Transverse colon (tissue), 4 donors: ENCODE measurements around the gene PSME1. TPM values are rescaled to one million over a fixed set of nuclear protein-coding genes. Genes with fewer than 3 reads are reported as not detected.

ENCODE experiments used
- DNase-seq: peaks from one replicate; pipeline ENCODE4 v3.0.0-alpha.2; 2019
- H3K27ac ChIP-seq, 4 donors: fragments of 200-600 bp; sonication (generic); 2 replicates each; pipeline ENCODE4 v1.5.1; 2016 to 2018; ENCODE audit warnings: inconsistent platforms in 4 of 4
- H3K27me3 ChIP-seq: fragments of 200-600 bp; sonication (generic); 2 replicates; pipeline ENCODE4 v1.5.1; 2017; ENCODE audit warnings: inconsistent platforms
- H3K36me3 ChIP-seq, 4 donors: fragments of 200-600 bp; sonication (generic); 2 replicates each; pipeline ENCODE4 v1.5.1; 2017 to 2019; ENCODE audit warnings: inconsistent platforms in 4 of 4
- H3K4me1 ChIP-seq, 4 donors: fragments of 200-600 bp; sonication (generic); 2 replicates each; pipeline ENCODE4 v1.5.1; 2017 to 2020; ENCODE audit warnings: inconsistent platforms in 4 of 4
- H3K4me3 ChIP-seq, 4 donors: fragments of 200-600 bp; sonication (generic); 1 replicate in 1 of 4; 2 replicates in 3 of 4; pipeline versions ENCODE4 v1.5.1 to v1.6.1; 2017 to 2019; ENCODE audit warnings: inconsistent platforms in 4 of 4
- H3K9me3 ChIP-seq, 2 donors: fragments of 200-600 bp; sonication (generic); 2 replicates each; pipeline ENCODE4 v1.5.1; 2017 to 2019; ENCODE audit warnings: inconsistent platforms in 2 of 2
- CTCF ChIP-seq, 5 experiments: fragments of 200-600 bp in 3 of 5; fragments of 450-650 bp in 2 of 5; sonication (generic) in 3 of 5; IDR thresholded peaks; 1 replicate in 2 of 5; 2 replicates in 3 of 5; pipeline ENCODE4 v1.5.1; 2016 to 2017; ENCODE audit warnings: antibody characterized with exemption in 5 of 5, inconsistent platforms in 3 of 5, mild to moderate bottlenecking in 2 of 5, moderate library complexity in 1 of 5
- EP300 ChIP-seq: sonication (generic); formaldehyde crosslinking; IDR thresholded peaks from one replicate; pipeline ENCODE4 v1.6.1; 2017; ENCODE audit warnings: antibody characterized with exemption, low read depth
- POLR2A ChIP-seq: fragments of 450-650 bp; IDR thresholded peaks from one replicate; pipeline ENCODE4 v1.6.1; 2016; ENCODE audit warnings: antibody characterized with exemption, mild to moderate bottlenecking, moderate library complexity
- POLR2AphosphoS5 ChIP-seq, 3 donors: sonication (generic); formaldehyde crosslinking; IDR thresholded peaks; one replicate each; pipeline ENCODE4 v1.6.1; 2016; ENCODE audit warnings: antibody characterized with exemption in 3 of 3
- WGBS, 2 donors: methylation state at CpG; one replicate each; pipeline ENCODE4 v1.1.5; 2018; ENCODE audit warnings: low coverage in 1 of 2; 5-methylcytosine and 5-hydroxymethylcytosine counted together
- in situ Hi-C, 4 donors: fragments of 200-750 bp; cut with MboI; loops; one replicate each; pipeline versions ENCODE4 v1.15.0 to v1.15.1; 2017; ENCODE audit warnings: low sequenced_read_pairs in 3 of 4, low pct_ligation_motif_present in 1 of 4, low pct_unique_long_range_greater_than_20kb in 1 of 4
- intact Hi-C: fragments of 100-400 bp; cut with DNase I; formaldehyde crosslinking; loops from one replicate; pipeline ENCODE4 v1.15.1; 2023; ENCODE audit warnings: low total_unique reads
- total RNA-seq, 4 donors: library from RNA; depleted of rRNA; stranded (reverse); fragments of >200 nt; gene quantifications; one replicate each; pipeline ENCODE4 v1.1.0, GENCODE V29; 2016

PSME1 gene
- total RNA-seq, 4 donors from 2014 or later, result 38.8 to 198 (median 132) TPM

GRCh38 chr14:24096545-24097181 is 39.3 kb upstream of the PSME1 start:
- H3K27me3 ChIP-seq, result no peaks in the 10 kb centered on the region
- no peak overlapping the region for H3K27ac ChIP-seq
- TF ChIP-seq POLR2AphosphoS5 (IDR thresholded peaks at IDR 0.05), result no peak
- TF ChIP-seq POLR2A, result no peak
- TF ChIP-seq CTCF (IDR thresholded peaks at IDR 0.05), result no peak
- no peak for TF ChIP-seq EP300
- no peaks in the 10 kb centered on the region for H3K36me3 ChIP-seq
- no peaks in the 10 kb centered on the region for H3K9me3 ChIP-seq
- intact Hi-C loops (loop anchor here (10.0 kb wide), 1 partner anchor 82 kb away; no protein-coding TSS in a partner anchor), in situ Hi-C loops (no loop called here)
- peaks cover 4 to 33% (median 19%) of the 10 kb centered on the region in 4 donors for H3K4me1 ChIP-seq
- H3K4me3 ChIP-seq, result no peak overlapping the region
- WGBS, 2 donors, result 91% methylated on average over 8 of the region's 8 CpGs; no CpG with 5 or more reads in 1 of the 2 donors
- DNase-seq, result no peak

- no peak for TF ChIP-seq EP300
- no peak for TF ChIP-seq CTCF (IDR thresholded peaks at IDR 0.05)
- no peak for TF ChIP-seq POLR2AphosphoS5 (IDR thresholded peaks at IDR 0.05)
- TF ChIP-seq POLR2A, result no peak
- Histone ChIP-seq H3K9me3 (no peaks in the 10 kb centered on the region), H3K4me3 (no peak overlapping the region), H3K27me3 (no peaks in the 10 kb centered on the region), H3K27ac (no peak overlapping the region), H3K36me3 (peaks cover 0 to 3% (median 0%) of the 10 kb centered on the region in 4 donors), H3K4me1 (peaks cover 3 to 17% (median 11%) of the 10 kb centered on the region in 4 donors)
- no peak for DNase-seq
- WGBS, 2 donors, result 92 to 97% methylated on average over 6 to 15 of the region's 16 CpGs
- in situ Hi-C loops, result no loop called here
- intact Hi-C loops, result loop anchor here (10.0 kb wide), 1 partner anchor 84 kb away; no protein-coding TSS in a partner anchor
Measured at GRCh38 chr14:24098229-24098926, 37.6 kb upstream of the PSME1 start.

GRCh38 chr14:24098927-24099813 is 36.8 kb upstream of the PSME1 start:
- 76% methylated on average over 11 of the region's 17 CpGs; no CpG with 5 or more reads in 1 of the 2 donors for WGBS, 2 donors
- no peaks in the 10 kb centered on the region for H3K27me3 ChIP-seq
- intact Hi-C loops (loop anchor here (10.0 kb wide), 1 partner anchor 84 kb away; no protein-coding TSS in a partner anchor), in situ Hi-C loops (no loop called here)
- no peak for DNase-seq
- peaks cover 0 to 9% (median 0%) of the 10 kb centered on the region in 4 donors for H3K36me3 ChIP-seq
- H3K9me3 ChIP-seq, result no peaks in the 10 kb centered on the region
- H3K4me3 ChIP-seq, result no peak overlapping the region
- H3K27ac ChIP-seq, result no peak overlapping the region
- TF ChIP-seq POLR2AphosphoS5 (IDR thresholded peaks at IDR 0.05) (no peak), EP300 (no peak), POLR2A (no peak), CTCF (IDR thresholded peaks at IDR 0.05) (no peak)
- H3K4me1 ChIP-seq, result peaks cover 0 to 12% (median 6%) of the 10 kb centered on the region in 4 donors
